ENCODE results near the gene ERC1. TPM values are rescaled to one million over a fixed set of nuclear protein-coding genes. Genes with fewer than 3 reads are reported as not detected.

ERC1 gene
- total and polyA plus RNA-seq, 9 of the 15 experiments (the other 6 are each of a cell fraction or from before 2014, with no cell fraction given): 0.74 to 11.8 (median 4.8) TPM

- TF ChIP-seq SMAD2 (IDR thresholded peaks at IDR 0.05; ENCODE audit: low read depth, low read length): no peak
- no peak for TF ChIP-seq ZNF24 (IDR thresholded peaks at IDR 0.05)
- no peak for TF ChIP-seq ZNF217 (CRISPR knock-in tag; IDR thresholded peaks at IDR 0.05)
- TF ChIP-seq ZNF224 (CRISPR knock-in tag; IDR thresholded peaks at IDR 0.05): no peak
- no peak for TF ChIP-seq TCF7 (IDR thresholded peaks at IDR 0.05; ENCODE audit: borderline replicate concordance)
These were observed 82.6 kb downstream of the ERC1 start (continued) for GRCh38 chr12:1073652-1074051.

GRCh38 chr12:1077036-1077803 lies 86.2 kb downstream of the ERC1 start:
- Histone ChIP-seq H3K27ac (ENCODE audit: extremely low read depth, low read depth, low read length) (no peak overlapping the region), H3K9me1 (ENCODE audit: control insufficient read depth, insufficient read depth, low read length) (no peaks in the 10 kb centered on the region), H3K9me3 (replicated peaks; ENCODE audit: control insufficient read depth, insufficient read depth, low read depth, low read length) (no peaks in the 10 kb centered on the region), H2AFZ (ENCODE audit: low read depth, low read length) (no peak overlapping the region), H3K27me3 (ENCODE audit: control insufficient read depth in 2 of 2, insufficient read depth in 2 of 2, low read length in 2 of 2) (no peaks in the 10 kb centered on the region), H3K4me1 (replicated peaks in 1 of 2; ENCODE audit: control insufficient read depth in 2 of 2, insufficient read depth in 2 of 2, low read length in 2 of 2) (no peaks in the 10 kb centered on the region), H3K9ac (ENCODE audit: insufficient read depth in 1 of 2, low read depth in 2 of 2, low read length in 2 of 2) (no peak overlapping the region), H3K36me3 (ENCODE audit: control insufficient read depth, insufficient read depth, low read length) (no peaks in the 10 kb centered on the region), H3K4me3 (no peak overlapping the region), H3K4me2 (ENCODE audit: insufficient read depth, low read length) (no peak overlapping the region), H4K20me1 (replicated peaks; ENCODE audit: control insufficient read depth, insufficient read depth, low read length) (no peaks in the 10 kb centered on the region), H3K79me2 (ENCODE audit: control insufficient read depth, insufficient read depth, low read length) (no peaks in the 10 kb centered on the region)
- FAIRE-seq: no peak
- in situ Hi-C loops (cut with MboI) (loop anchor here (10.0 kb wide), 1 partner anchor 512 kb away; no protein-coding TSS in a partner anchor), intact Hi-C loops (cut with micrococcal nuclease) (no loop called here)
- no peak for DNase-seq (ENCODE audit: extremely low read depth in 1 of 4, low spot score in 3 of 4)
- ChIA-PET POLR2A (interaction anchor here (0.6 kb wide), 1 partner anchor 35 kb away, joined by 3 read pairs; no protein-coding TSS in a partner anchor), CTCF (ENCODE audit: low intra/inter-chr PET ratio) (no interaction called here)
- no peak for ATAC-seq
- BruUV-seq (replicated peaks): no TSS peak
- 48% methylated on average over 5 of the region's 5 CpGs for WGBS (ENCODE audit: insufficient coverage, low coverage, missing lambda C conversion rate)
- no peak for TF ChIP-seq SFPQ (IDR thresholded peaks at IDR 0.05; ENCODE audit: low read depth, low read length)
- no peak for TF ChIP-seq GTF2B (IDR thresholded peaks at IDR 0.05; ENCODE audit: extremely low read depth, insufficient read length)

Measured in K562 (cell line).